ENCODE results near the gene CARD8.

DNA sequence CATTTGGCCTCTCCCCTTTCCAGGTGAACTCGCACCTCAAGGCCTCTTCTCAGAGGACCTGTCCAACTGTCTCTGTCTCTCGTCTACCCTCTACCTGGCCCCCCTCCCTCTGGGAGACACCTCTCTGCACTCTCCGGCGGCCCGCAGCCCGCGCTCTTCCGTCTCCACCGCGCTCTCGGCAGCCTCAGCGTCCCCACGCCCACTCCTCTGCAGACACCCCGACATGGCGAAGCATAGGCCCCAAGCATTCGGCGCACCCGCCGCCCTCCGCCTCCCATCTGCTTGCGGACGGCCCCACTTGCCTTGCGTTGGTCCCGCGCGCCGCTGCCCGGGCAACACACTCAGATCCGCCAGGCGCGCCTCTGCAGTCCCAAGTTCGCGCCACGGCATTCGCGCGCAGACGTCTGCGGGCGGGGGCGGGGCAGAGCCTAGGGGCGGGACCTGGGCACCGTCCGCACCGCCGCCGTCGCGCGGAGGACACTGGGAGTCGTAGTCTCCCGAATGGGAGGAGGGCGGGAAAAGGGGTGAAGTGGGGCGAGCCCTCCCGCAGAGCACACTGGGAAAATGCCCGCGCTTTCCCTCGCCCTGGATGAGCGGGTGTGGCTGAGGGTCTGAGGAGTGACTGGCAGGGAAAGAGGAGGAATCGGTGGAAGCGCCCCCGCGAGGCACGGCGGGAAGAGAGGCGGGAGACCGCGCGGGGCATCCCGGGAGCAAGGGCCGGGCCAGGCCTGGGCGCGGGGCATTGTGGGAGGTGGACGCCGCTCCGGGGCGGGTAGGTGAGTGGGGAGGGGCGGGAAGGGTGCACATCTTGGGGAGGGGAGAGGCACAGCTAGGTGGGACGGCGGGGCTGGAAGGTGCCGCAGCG, 85.5 kb downstream of the CARD8 start, which contains the start of the genes LIG1 and ZSWIM9:
- TF ChIP-seq EP300 (IDR thresholded peaks at IDR 0.05; ENCODE audit: low read depth) = no peak
- TF ChIP-seq POLR2AphosphoS5 (IDR thresholded peaks at IDR 0.05) = peak; percentile 51 to 65 (median 52)

Measured in transverse colon (tissue), 3 donors.